Adrenal gland (tissue), 12 donors: ENCODE data around the gene PLCB1. TPM values are rescaled to one million over a fixed set of nuclear protein-coding genes. Genes with fewer than 3 reads are reported as not detected.
A peak's percentile ranks its signal among the peaks of the same experiment; 100 is the strongest.

Experiments
- DNase-seq, 7 donors: peaks; one replicate each; pipeline ENCODE4 v3.0.0-alpha.2; 2019 to 2020
- H3K27ac ChIP-seq, 5 donors: fragments of 200-600 bp; sonication (generic) in 4 of 5; 1 replicate in 3 of 5; 2 replicates in 2 of 5; pipeline versions ENCODE4 v1.5.1 to v1.8.0; 2016 to 2020; ENCODE audit warnings: mild to moderate bottlenecking in 1 of 5
- H3K27me3 ChIP-seq: fragments of 200-600 bp; 2 replicates; pipeline ENCODE4 v1.8.0; 2021
- H3K36me3 ChIP-seq, 2 donors: fragments of 200-600 bp; replicated peaks in 1 of 2; 1 replicate in 1 of 2; 2 replicates in 1 of 2; pipeline versions ENCODE4 v1.5.1 to v1.8.0; 2018 to 2022
- H3K4me1 ChIP-seq, 2 donors: fragments of 200-600 bp; replicated peaks in 1 of 2; 1 replicate in 1 of 2; 2 replicates in 1 of 2; pipeline versions ENCODE4 v1.5.1 to v1.8.0; 2018 to 2021
- H3K4me3 ChIP-seq, 4 donors: fragments of 200-600 bp; sonication (generic) in 3 of 4; one replicate each; pipeline ENCODE4 v1.5.1; 2016 to 2018
- H3K9me3 ChIP-seq, 3 donors: fragments of 200-600 bp; sonication (generic) in 1 of 3; replicated peaks in 1 of 3; 1 replicate in 2 of 3; 2 replicates in 1 of 3; pipeline versions ENCODE4 v1.5.1 to v1.8.0; 2016 to 2021
- POLR2A ChIP-seq, 2 donors: fragments of 450-650 bp; IDR thresholded peaks; one replicate each; pipeline ENCODE4 v1.6.1; 2017; ENCODE audit warnings: antibody characterized with exemption in 2 of 2, mild to moderate bottlenecking in 2 of 2, moderate library complexity in 1 of 2
- WGBS, 4 donors: extraction: QIAGEN DNeasy Blood & Tissue Kit in 2 of 4; methylation state at CpG; one replicate each; pipeline versions ENCODE4 v1.1.5 to v1.1.7; 2013 to 2017; 5-methylcytosine and 5-hydroxymethylcytosine counted together
- intact Hi-C, 2 donors: fragments of 100-400 bp; cut with DNase I; formaldehyde crosslinking; loops; one replicate each; pipeline versions ENCODE4 v1.14.1 to v1.15.0; 2022 to 2023
- polyA plus RNA-seq, 3 donors: library from polyadenylated mRNA; stranded (reverse); fragments of 200-250 nt in 2 of 3; fragments of 350-450 nt in 1 of 3; fragmentation: Illumina TruSeq in 1 of 3; extraction: RNeasy Lipid Tissue Mini Kit (QIAGEN cat#74804) in 1 of 3; gene quantifications; one replicate each; pipeline ENCODE4 v1.2.3, GENCODE V29; 2013 to 2014
- total RNA-seq, 9 donors: library from RNA; depleted of rRNA in 4 of 9; stranded (reverse); fragments of >200 nt in 4 of 9; fragments of 120-200 nt in 1 of 9; fragmentation: NEBNext Ultra II Directional in 1 of 9; extraction: Animal tissue kit (Norgen Biotek cat#: 25700) in 1 of 9; gene quantifications; one replicate each; pipeline versions ENCODE4 v1.1.0 to v1.2.4, GENCODE V29; 2013 to 2023
- TF ChIP-seq, protein P1 (sequence below), 6 experiments: fragments of 450-650 bp in 4 of 6; fragments of 200-600 bp in 2 of 6; sonication (generic) in 1 of 6; IDR thresholded peaks; 1 replicate in 5 of 6; 2 replicates in 1 of 6; pipeline versions ENCODE4 v1.5.1 to v1.8.0; 2016 to 2021; ENCODE audit warnings: antibody characterized with exemption in 6 of 6, mild to moderate bottlenecking in 2 of 6, moderate library complexity in 1 of 6
- donor health status: healthy with polysubstance abuse.
- donor health status: Bipolar disorder and iron deficiency.
- donor health status: DM: yes; HTN: yes; CAD: no.
- donor health status: DM: no; HTN: no; CAD: no.
- donor health status: DM: no; HTN: no; CAD: no.
- donor health status: DM: yes; HTN: yes; CAD: no.

The PLCB1 gene
- total and polyA plus RNA-seq, 12 donors, result 7.7 to 56.6 (median 27.9) TPM

DNA sequence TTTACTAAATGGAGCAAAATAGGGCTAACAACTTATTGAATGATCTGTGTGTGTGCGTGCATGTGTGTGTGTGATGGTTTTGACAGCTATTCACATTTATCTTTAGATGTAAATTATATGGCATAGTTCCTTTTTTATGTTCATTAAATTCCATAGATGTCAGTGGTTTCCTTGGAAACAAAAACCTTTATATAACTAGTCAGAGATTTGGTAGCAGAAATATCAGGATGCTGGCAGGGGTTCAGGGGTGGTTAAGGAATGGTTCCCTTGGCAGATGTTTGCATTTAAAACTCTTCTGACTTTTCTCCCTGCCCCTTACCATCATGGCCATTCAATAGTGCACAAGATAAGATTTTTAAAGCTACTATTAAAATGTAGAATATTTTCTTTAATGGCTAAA lies 256.6 kb downstream of the PLCB1 start:
- DNase-seq, result no peak
- intact Hi-C loops, result loop anchor here in 1 of 2 donors (5.0 kb wide), 2 partner anchors 256 to 346 kb away; partner anchors contain the start of gene PLCB1
- no peak overlapping the region for H3K4me3 ChIP-seq
- no peaks in the 10 kb centered on the region for H3K36me3 ChIP-seq
- no peaks in the 10 kb centered on the region for H3K27me3 ChIP-seq
- TF ChIP-seq POLR2A (IDR thresholded peaks at IDR 0.05), result no peak
- TF ChIP-seq, protein P1, sequence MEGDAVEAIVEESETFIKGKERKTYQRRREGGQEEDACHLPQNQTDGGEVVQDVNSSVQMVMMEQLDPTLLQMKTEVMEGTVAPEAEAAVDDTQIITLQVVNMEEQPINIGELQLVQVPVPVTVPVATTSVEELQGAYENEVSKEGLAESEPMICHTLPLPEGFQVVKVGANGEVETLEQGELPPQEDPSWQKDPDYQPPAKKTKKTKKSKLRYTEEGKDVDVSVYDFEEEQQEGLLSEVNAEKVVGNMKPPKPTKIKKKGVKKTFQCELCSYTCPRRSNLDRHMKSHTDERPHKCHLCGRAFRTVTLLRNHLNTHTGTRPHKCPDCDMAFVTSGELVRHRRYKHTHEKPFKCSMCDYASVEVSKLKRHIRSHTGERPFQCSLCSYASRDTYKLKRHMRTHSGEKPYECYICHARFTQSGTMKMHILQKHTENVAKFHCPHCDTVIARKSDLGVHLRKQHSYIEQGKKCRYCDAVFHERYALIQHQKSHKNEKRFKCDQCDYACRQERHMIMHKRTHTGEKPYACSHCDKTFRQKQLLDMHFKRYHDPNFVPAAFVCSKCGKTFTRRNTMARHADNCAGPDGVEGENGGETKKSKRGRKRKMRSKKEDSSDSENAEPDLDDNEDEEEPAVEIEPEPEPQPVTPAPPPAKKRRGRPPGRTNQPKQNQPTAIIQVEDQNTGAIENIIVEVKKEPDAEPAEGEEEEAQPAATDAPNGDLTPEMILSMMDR (IDR thresholded peaks at IDR 0.05), result no peak
- 98 to 100% (median 99%) methylated on average over 1 of the region's 1 CpG for WGBS, 4 donors
- H3K4me1 ChIP-seq, result peaks cover 0 to 9% of the 10 kb centered on the region in 2 donors
- H3K27ac ChIP-seq, result no peak overlapping the region
- no peaks in the 10 kb centered on the region for H3K9me3 ChIP-seq

DNA sequence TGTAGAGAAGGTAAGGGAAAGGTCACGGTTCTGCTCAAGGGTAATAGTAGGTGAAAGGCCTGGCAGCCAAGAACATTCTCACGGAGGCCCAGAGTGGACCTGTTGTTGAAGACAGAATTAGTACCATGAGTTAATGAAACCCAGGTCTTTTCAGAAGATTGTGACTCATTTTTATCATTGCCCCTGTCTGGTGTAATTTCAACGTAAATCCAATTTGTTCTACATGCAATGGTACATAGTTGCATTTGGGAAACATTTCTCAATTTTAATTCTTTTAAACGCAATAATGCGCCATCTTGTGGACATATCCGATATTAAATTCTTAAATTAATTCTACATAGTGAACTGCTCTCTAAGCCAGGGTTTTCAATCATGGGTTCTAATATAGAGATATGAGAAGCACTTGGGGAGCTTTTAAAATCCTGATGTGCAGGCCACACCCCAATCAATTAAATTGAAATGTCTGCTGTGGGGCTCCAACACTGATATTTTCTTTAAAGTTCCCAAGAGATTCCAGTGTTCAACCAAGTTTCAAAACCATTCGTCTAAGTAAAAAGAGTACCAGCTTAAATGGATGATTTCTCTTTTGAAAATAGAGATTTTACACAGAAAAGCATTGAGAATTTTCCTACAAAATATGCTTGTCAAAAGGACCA lies 257.4 kb downstream of the PLCB1 start:
- H3K36me3 ChIP-seq, result no peaks in the 10 kb centered on the region
- DNase-seq, result no peak
- no peaks in the 10 kb centered on the region for H3K9me3 ChIP-seq
- no peaks in the 10 kb centered on the region for H3K27me3 ChIP-seq
- intact Hi-C loops, result loop anchor here in 1 of 2 donors (5.0 kb wide), 2 partner anchors 257 to 347 kb away; partner anchors contain the start of gene PLCB1
- no peak for TF ChIP-seq POLR2A (IDR thresholded peaks at IDR 0.05)
- TF ChIP-seq, protein P1 (IDR thresholded peaks at IDR 0.05), result peak; percentile 36 to 68 (median 62)
- WGBS, 4 donors, result 30 to 37% (median 32%) methylated on average over 7 of the region's 7 CpGs
- no peak overlapping the region for H3K4me3 ChIP-seq
- H3K4me1 ChIP-seq, result peaks cover 0 to 9% of the 10 kb centered on the region in 2 donors
- H3K27ac ChIP-seq, result no peak overlapping the region

DNA sequence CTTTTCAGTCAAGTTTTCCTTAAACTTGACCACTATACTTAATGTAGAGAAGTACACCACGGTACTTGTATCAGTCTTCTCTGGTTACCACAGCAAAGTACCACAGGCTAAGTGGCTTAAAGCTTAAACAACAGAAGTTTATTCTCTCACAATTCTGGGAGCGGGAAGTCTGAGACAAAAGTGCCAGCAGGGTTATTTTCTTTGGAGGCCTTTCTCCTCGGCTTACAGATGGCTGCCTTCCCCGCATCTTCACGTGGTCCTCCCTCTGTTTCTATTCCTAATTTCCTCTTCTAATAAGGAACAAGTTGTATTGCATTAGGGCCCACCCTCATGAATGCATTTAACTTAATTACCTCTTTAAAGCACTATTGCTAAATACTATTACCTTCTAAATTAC lies 258.0 kb downstream of the PLCB1 start:
- DNase-seq, result no peak
- Histone ChIP-seq H3K36me3 (no peaks in the 10 kb centered on the region), H3K9me3 (no peaks in the 10 kb centered on the region), H3K4me1 (peaks cover 0 to 9% of the 10 kb centered on the region in 2 donors), H3K4me3 (no peak overlapping the region), H3K27me3 (no peaks in the 10 kb centered on the region), H3K27ac (no peak overlapping the region)
- 57 to 74% (median 62%) methylated on average over 5 of the region's 5 CpGs for WGBS, 4 donors
- no peak for TF ChIP-seq POLR2A (IDR thresholded peaks at IDR 0.05)
- TF ChIP-seq, protein P1 (IDR thresholded peaks at IDR 0.05), result no peak
- intact Hi-C loops, result no loop called here

DNA sequence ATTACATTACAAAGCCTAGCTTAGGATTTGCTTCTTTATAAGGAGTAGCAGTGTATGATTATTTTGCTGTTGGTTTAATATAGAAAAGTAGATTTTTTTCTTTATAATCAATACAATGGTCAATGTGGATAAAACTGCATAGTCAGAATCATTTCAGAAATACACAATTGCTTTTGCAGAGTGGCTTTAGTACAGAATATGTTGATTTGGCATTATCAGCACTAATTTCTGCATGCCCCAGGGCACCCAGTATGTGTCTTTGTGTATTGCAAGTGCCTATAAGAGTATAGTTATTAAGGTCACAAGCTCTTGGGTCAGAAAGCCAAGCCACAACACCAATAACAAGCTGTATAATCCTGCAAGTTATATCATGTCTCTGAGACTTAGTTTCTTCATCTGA lies 258.4 kb downstream of the PLCB1 start:
- H3K27ac ChIP-seq, result no peak overlapping the region
- no peak overlapping the region for H3K4me3 ChIP-seq
- DNase-seq, result no peak
- intact Hi-C loops, result no loop called here
- H3K36me3 ChIP-seq, result no peaks in the 10 kb centered on the region
- H3K27me3 ChIP-seq, result no peaks in the 10 kb centered on the region
- no peak for TF ChIP-seq POLR2A (IDR thresholded peaks at IDR 0.05)
- TF ChIP-seq, protein P1 (IDR thresholded peaks at IDR 0.05), result no peak
- H3K9me3 ChIP-seq, result no peaks in the 10 kb centered on the region
- H3K4me1 ChIP-seq, result peaks cover 0 to 9% of the 10 kb centered on the region in 2 donors
